Fibroblast of lung (primary cell): ENCODE results near the gene ZFP64. TPM values are rescaled to one million over a fixed set of nuclear protein-coding genes. Genes with fewer than 3 reads are reported as not detected.

Experiments
- DNase-seq, 2 donors: peaks; one replicate each; pipeline versions ENCODE4 v3.0.0 to v3.0.0-alpha.2; 2010; ENCODE audit warnings: low read depth in 2 of 2
- H2AFZ ChIP-seq: 2 replicates; pipeline ENCODE4 v1.5.1; 2012; ENCODE audit warnings: low read length, control low read depth, inconsistent platforms
- H3K27ac ChIP-seq: 2 replicates; pipeline ENCODE4 v1.5.1; 2011; ENCODE audit warnings: low read length, control low read depth; ENCODE audit not compliant: insufficient read depth
- H3K27me3 ChIP-seq: 2 replicates; pipeline ENCODE4 v1.5.1; 2011; ENCODE audit warnings: mild to moderate bottlenecking, low read length; ENCODE audit not compliant: control insufficient read depth, insufficient read depth
- H3K36me3 ChIP-seq: 2 replicates; pipeline ENCODE4 v1.5.1; 2011; ENCODE audit warnings: low read length; ENCODE audit not compliant: control insufficient read depth, insufficient read depth
- H3K4me1 ChIP-seq: 2 replicates; pipeline ENCODE4 v1.5.1; 2011; ENCODE audit warnings: low read length; ENCODE audit not compliant: control insufficient read depth, insufficient read depth; ENCODE audit errors: extremely low read depth
- H3K4me2 ChIP-seq: 2 replicates; pipeline ENCODE4 v1.5.1; 2011; ENCODE audit warnings: low read length, control low read depth; ENCODE audit not compliant: insufficient read depth; ENCODE audit errors: extremely low read depth
- H3K4me3 ChIP-seq, 4 experiments: fragments of 200-600 bp in 1 of 4; sonication (generic) in 1 of 4; replicated peaks in 1 of 4; 2 replicates each; pipeline ENCODE4 v1.5.1; 2011 to 2016; ENCODE audit warnings: low read length in 4 of 4, low read depth in 3 of 4, mild to moderate bottlenecking in 3 of 4, control low read depth in 2 of 4, inconsistent platforms in 1 of 4, mixed read lengths in 1 of 4; ENCODE audit not compliant: insufficient read depth in 1 of 4; ENCODE audit errors: control extremely low read depth in 1 of 4
- H3K79me2 ChIP-seq: 2 replicates; pipeline ENCODE4 v1.5.1; 2012; ENCODE audit warnings: mild to moderate bottlenecking, low read length, inconsistent platforms; ENCODE audit not compliant: control insufficient read depth, insufficient read depth
- H3K9ac ChIP-seq: 2 replicates; pipeline ENCODE4 v1.5.1; 2011; ENCODE audit warnings: mild to moderate bottlenecking, low read length, control low read depth; ENCODE audit not compliant: insufficient read depth
- H3K9me3 ChIP-seq: 2 replicates; pipeline ENCODE4 v1.5.1; 2012; ENCODE audit warnings: low read depth, low read length; ENCODE audit not compliant: control insufficient read depth, insufficient read depth
- H4K20me1 ChIP-seq: 2 replicates; pipeline ENCODE4 v1.5.1; 2011; ENCODE audit warnings: low read length; ENCODE audit not compliant: control insufficient read depth, insufficient read depth; ENCODE audit errors: extremely low read depth
- EZH2 ChIP-seq: IDR thresholded peaks from 2 replicates; pipeline ENCODE4 v1.5.1; 2012; ENCODE audit warnings: low read length, control low read depth, mild to moderate bottlenecking; ENCODE audit errors: missing control alignments
- polyA plus RNA-seq, 2 donors: library from polyadenylated mRNA; depleted of rRNA in 1 of 2; stranded (reverse) in 1 of 2; unstranded in 1 of 2; fragments of >200 nt; gene quantifications; 2 replicates each; pipeline ENCODE4 v1.2.1, GENCODE V29; 2011 to 2012; ENCODE audit warnings: missing spikeins in 1 of 2
- total RNA-seq: library from RNA; depleted of rRNA; stranded (reverse); fragments of >200 nt; gene quantifications from 2 replicates; pipeline ENCODE4 v1.2.1, GENCODE V29; 2014
- TF ChIP-seq, protein P1 (sequence below), 2 donors: IDR thresholded peaks in 1 of 2; conservative IDR thresholded peaks in 1 of 2; 1 replicate in 1 of 2; 2 replicates in 1 of 2; pipeline ENCODE4 v1.5.1; 2011 to 2012; ENCODE audit warnings: low read length in 2 of 2, control low read depth in 1 of 2, inconsistent platforms in 1 of 2, low read depth in 1 of 2, mild to moderate bottlenecking in 1 of 2

Gene ZFP64
- total and polyA plus RNA-seq, 2 donors (not counting 1 experiment from before 2014, with no cell fraction given) = 14.7 to 15.0 TPM

DNA sequence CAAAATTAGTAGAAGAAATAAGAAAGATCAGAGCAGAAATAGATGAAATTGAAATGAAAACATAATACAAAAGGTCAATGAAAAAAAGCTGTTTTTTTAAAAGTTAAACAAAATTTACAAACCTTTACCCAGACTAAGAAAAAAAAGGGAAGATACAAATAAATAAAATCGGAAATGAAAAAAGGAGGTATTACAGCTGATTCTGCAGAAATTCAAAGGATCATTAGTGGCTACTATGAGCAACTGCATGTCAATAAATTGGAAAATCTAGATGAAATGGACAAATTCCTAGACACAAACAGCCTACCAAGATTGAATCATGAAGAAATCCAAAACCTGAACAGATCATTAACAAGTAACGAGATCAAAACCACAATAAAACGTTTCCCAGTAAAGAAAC is 59.2 kb downstream of the ZFP64 start:
- no peaks in the 10 kb centered on the region for H3K4me1 ChIP-seq
- H3K4me2 ChIP-seq = no peak overlapping the region
- H4K20me1 ChIP-seq = no peaks in the 10 kb centered on the region
- no peak overlapping the region for H3K9ac ChIP-seq
- DNase-seq = no peak
- no peak overlapping the region for H2AFZ ChIP-seq
- no peaks in the 10 kb centered on the region for H3K79me2 ChIP-seq
- no peaks in the 10 kb centered on the region for H3K27me3 ChIP-seq
- H3K36me3 ChIP-seq = no peaks in the 10 kb centered on the region
- H3K4me3 ChIP-seq = no peak overlapping the region
- no peaks in the 10 kb centered on the region for H3K9me3 ChIP-seq
- H3K27ac ChIP-seq = no peak overlapping the region
- TF ChIP-seq EZH2 = no peak
- TF ChIP-seq, protein P1, sequence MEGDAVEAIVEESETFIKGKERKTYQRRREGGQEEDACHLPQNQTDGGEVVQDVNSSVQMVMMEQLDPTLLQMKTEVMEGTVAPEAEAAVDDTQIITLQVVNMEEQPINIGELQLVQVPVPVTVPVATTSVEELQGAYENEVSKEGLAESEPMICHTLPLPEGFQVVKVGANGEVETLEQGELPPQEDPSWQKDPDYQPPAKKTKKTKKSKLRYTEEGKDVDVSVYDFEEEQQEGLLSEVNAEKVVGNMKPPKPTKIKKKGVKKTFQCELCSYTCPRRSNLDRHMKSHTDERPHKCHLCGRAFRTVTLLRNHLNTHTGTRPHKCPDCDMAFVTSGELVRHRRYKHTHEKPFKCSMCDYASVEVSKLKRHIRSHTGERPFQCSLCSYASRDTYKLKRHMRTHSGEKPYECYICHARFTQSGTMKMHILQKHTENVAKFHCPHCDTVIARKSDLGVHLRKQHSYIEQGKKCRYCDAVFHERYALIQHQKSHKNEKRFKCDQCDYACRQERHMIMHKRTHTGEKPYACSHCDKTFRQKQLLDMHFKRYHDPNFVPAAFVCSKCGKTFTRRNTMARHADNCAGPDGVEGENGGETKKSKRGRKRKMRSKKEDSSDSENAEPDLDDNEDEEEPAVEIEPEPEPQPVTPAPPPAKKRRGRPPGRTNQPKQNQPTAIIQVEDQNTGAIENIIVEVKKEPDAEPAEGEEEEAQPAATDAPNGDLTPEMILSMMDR (conservative IDR thresholded peaks at IDR 0.05 in 1 of 2, IDR thresholded peaks at IDR 0.05 in 1 of 2; ENCODE audit: low read depth in 1 of 2, low read length in 2 of 2) = no peak

DNA sequence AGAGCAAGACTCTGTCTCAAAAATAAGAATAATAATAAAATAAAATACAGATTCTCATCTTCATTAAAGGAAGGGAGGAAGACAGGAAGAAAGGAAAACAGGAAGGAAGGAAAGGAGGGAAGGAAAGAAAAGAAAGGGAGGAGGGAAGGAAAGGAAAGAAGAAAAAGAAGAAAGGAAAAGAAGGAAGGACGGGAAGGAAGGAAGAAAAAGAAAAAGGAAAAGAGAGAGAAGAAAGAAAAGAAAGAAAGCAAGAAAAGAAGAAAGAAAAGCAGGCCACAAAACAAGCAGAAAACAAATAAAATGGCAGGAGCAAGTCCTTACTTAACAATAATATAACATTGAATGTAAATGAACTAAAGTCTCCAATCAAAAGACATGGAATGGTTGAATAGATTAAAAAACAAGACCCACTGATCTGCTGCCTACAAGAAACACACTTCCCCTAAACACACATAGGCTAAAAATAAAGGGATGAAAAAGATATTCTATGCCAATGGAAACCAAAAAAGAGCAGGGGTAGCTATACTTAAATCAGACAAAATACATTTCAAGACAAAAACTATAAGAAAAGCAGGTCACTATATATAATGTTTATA is 60.4 kb downstream of the ZFP64 start:
- Histone ChIP-seq H3K79me2 (no peaks in the 10 kb centered on the region), H3K27ac (no peak overlapping the region), H3K9ac (no peak overlapping the region)

DNA sequence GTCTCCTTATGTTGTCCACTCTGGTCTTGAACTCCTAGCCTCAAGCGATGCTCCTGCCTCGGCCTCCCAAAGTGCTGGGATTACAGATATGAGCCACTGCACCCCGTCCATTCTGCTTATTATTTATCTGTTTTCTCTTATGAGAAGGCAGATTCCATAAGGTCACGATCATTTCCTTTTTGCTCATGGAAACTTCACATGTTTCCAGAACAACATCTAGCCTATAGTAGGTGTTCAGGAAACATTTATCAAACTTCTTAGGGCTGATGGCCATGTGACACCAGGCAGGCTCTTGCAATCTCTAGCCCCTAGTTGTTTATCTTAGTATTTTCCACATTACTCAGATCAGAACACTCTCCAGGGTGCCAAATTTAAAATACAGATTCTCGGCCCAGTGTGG is 61.2 kb downstream of the ZFP64 start:
- Histone ChIP-seq H4K20me1 (no peaks in the 10 kb centered on the region), H3K79me2 (no peaks in the 10 kb centered on the region), H3K9ac (no peak overlapping the region), H3K4me1 (no peaks in the 10 kb centered on the region), H2AFZ (no peak overlapping the region), H3K9me3 (no peaks in the 10 kb centered on the region), H3K36me3 (no peaks in the 10 kb centered on the region), H3K27me3 (no peaks in the 10 kb centered on the region), H3K27ac (no peak overlapping the region), H3K4me2 (no peak overlapping the region), H3K4me3 (no peak overlapping the region)
- TF ChIP-seq, protein P1 (conservative IDR thresholded peaks at IDR 0.05 in 1 of 2, IDR thresholded peaks at IDR 0.05 in 1 of 2; ENCODE audit: low read depth in 1 of 2, low read length in 2 of 2) = no peak
- no peak for TF ChIP-seq EZH2
- DNase-seq = no peak

More for the DNA sequence above, 60.4 kb downstream of the ZFP64 start:
- Histone ChIP-seq H4K20me1 (no peaks in the 10 kb centered on the region), H3K4me3 (no peak overlapping the region), H2AFZ (no peak overlapping the region), H3K36me3 (no peaks in the 10 kb centered on the region), H3K4me2 (no peak overlapping the region), H3K9me3 (no peaks in the 10 kb centered on the region), H3K27me3 (no peaks in the 10 kb centered on the region), H3K4me1 (no peaks in the 10 kb centered on the region)
- DNase-seq = no peak
- TF ChIP-seq, protein P1 (conservative IDR thresholded peaks at IDR 0.05 in 1 of 2, IDR thresholded peaks at IDR 0.05 in 1 of 2; ENCODE audit: low read depth in 1 of 2, low read length in 2 of 2) = no peak
- TF ChIP-seq EZH2 = no peak
